ENCODE data around the gene CYSRT1.

CYSRT1 gene

GRCh38 chr9:137223078-137223970 is 1.6 kb upstream of the CYSRT1 start:
- TF ChIP-seq, protein P1, sequence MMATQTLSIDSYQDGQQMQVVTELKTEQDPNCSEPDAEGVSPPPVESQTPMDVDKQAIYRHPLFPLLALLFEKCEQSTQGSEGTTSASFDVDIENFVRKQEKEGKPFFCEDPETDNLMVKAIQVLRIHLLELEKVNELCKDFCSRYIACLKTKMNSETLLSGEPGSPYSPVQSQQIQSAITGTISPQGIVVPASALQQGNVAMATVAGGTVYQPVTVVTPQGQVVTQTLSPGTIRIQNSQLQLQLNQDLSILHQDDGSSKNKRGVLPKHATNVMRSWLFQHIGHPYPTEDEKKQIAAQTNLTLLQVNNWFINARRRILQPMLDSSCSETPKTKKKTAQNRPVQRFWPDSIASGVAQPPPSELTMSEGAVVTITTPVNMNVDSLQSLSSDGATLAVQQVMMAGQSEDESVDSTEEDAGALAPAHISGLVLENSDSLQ (IDR thresholded peaks at IDR 0.05): peak; percentile 89
- no peak for TF ChIP-seq NFRKB (IDR thresholded peaks at IDR 0.05)
- POLR2A ChIA-PET: interaction anchor here (0.8 to 4.4 kb wide), 20 partner anchors 10 to 443 kb away, joined by 3 to 20 read pairs (median 6); partner anchors contain the start of genes ANAPC2, MAN1B1, NDOR1 and NELFB
- peak; percentile 95 for DNase-seq (ENCODE audit: extremely low spot score)
- CTCF ChIA-PET: interaction anchor here (0.7 to 1.2 kb wide), 5 partner anchors 9 to 295 kb away, joined by 3 to 8 read pairs (median 6); no protein-coding TSS in a partner anchor

GRCh38 chr9:137225699-137226331 is 841 bp downstream of the CYSRT1 start:
- no peak for DNase-seq (ENCODE audit: extremely low spot score)
- ChIA-PET POLR2A (interaction anchor here (0.7 to 1.8 kb wide), 10 partner anchors 11 to 139 kb away, joined by 3 to 6 read pairs (median 3); partner anchors contain the start of genes ANAPC2, MAN1B1, SSNA1 and TPRN), CTCF (interaction anchor here (1.0 kb wide), 1 partner anchor 49 kb away, joined by 3 read pairs; no protein-coding TSS in a partner anchor)
- TF ChIP-seq SP1 (IDR thresholded peaks at IDR 0.05) (no peak), FOXK2 (IDR thresholded peaks at IDR 0.05) (no peak), NFRKB (IDR thresholded peaks at IDR 0.05) (no peak), TARDBP (IDR thresholded peaks at IDR 0.05) (no peak)
- TF ChIP-seq, protein P1 (IDR thresholded peaks at IDR 0.05): no peak

GRCh38 chr9:137226338-137227053 is 1.5 kb downstream of the CYSRT1 start:
- TF ChIP-seq FOXM1 (IDR thresholded peaks at IDR 0.05; ENCODE audit: borderline replicate concordance): no peak
- TF ChIP-seq ZNF384 (IDR thresholded peaks at IDR 0.05): no peak
- no peak for TF ChIP-seq BHLHE40 (IDR thresholded peaks at IDR 0.05; ENCODE audit: borderline replicate concordance)
- no peak for TF ChIP-seq TARDBP (IDR thresholded peaks at IDR 0.05)
- TF ChIP-seq SP1 (IDR thresholded peaks at IDR 0.05): no peak
- TF ChIP-seq SUZ12 (IDR thresholded peaks at IDR 0.05): no peak
- no peak for TF ChIP-seq FOXK2 (IDR thresholded peaks at IDR 0.05)
- no peak for TF ChIP-seq ARNT (IDR thresholded peaks at IDR 0.05)
- TF ChIP-seq NFRKB (IDR thresholded peaks at IDR 0.05): no peak
- TF ChIP-seq L3MBTL2 (conservative IDR thresholded peaks at IDR 0.05): no peak
- POLR2A ChIA-PET: interaction anchor here (0.7 to 1.8 kb wide), 7 partner anchors 12 to 140 kb away, joined by 3 to 6 read pairs (median 3); partner anchors contain the start of genes ANAPC2, MAN1B1, NDOR1 and SSNA1
- DNase-seq (ENCODE audit: extremely low spot score): no peak
- CTCF ChIA-PET: interaction anchor here (1.0 to 1.1 kb wide), 2 partner anchors 50 to 177 kb away, joined by 3 read pairs; no protein-coding TSS in a partner anchor

GRCh38 chr9:137227054-137227852 is 2.3 kb downstream of the CYSRT1 start, which contains the start of gene RNF224:
TSS of gene RNF224 (plus strand) at chr9:137227502. CDS start at chr9:137228336, 834 bp downstream.
- ChIA-PET CTCF (interaction anchor here (0.6 to 1.7 kb wide), 5 partner anchors 9 to 178 kb away, joined by 3 to 9 read pairs (median 4); no protein-coding TSS in a partner anchor), POLR2A (interaction anchor here (0.7 to 1.8 kb wide), 6 partner anchors 22 to 141 kb away, joined by 3 to 6 read pairs (median 4); partner anchors contain the start of genes ANAPC2, MAN1B1, NDOR1 and SSNA1)
- peak; percentile 75 for DNase-seq (ENCODE audit: extremely low spot score)
- TF ChIP-seq L3MBTL2 (conservative IDR thresholded peaks at IDR 0.05): no peak
- TF ChIP-seq ZNF384 (IDR thresholded peaks at IDR 0.05): no peak
- no peak for TF ChIP-seq LEF1 (IDR thresholded peaks at IDR 0.05; ENCODE audit: borderline replicate concordance)
- TF ChIP-seq BHLHE40 (IDR thresholded peaks at IDR 0.05; ENCODE audit: borderline replicate concordance): no peak
- TF ChIP-seq NFRKB (IDR thresholded peaks at IDR 0.05): no peak
- TF ChIP-seq FOXK2 (IDR thresholded peaks at IDR 0.05): no peak
- no peak for TF ChIP-seq HDGF (IDR thresholded peaks at IDR 0.05; ENCODE audit: borderline replicate concordance)
- TF ChIP-seq, protein P1 (IDR thresholded peaks at IDR 0.05): no peak
- TF ChIP-seq FOXM1 (IDR thresholded peaks at IDR 0.05; ENCODE audit: borderline replicate concordance): no peak
- TF ChIP-seq FOXA1 (IDR thresholded peaks at IDR 0.05): no peak
- no peak for TF ChIP-seq ELF4 (IDR thresholded peaks at IDR 0.05)
- TF ChIP-seq ARNT (IDR thresholded peaks at IDR 0.05): no peak
- TF ChIP-seq SUZ12 (IDR thresholded peaks at IDR 0.05): no peak
- TF ChIP-seq CTBP1 (IDR thresholded peaks at IDR 0.05; ENCODE audit: borderline replicate concordance): no peak
- no peak for TF ChIP-seq TARDBP (IDR thresholded peaks at IDR 0.05)
- TF ChIP-seq SP1 (IDR thresholded peaks at IDR 0.05): no peak

All from HEK293T (cell line).